Kidney (tissue), 14 donors: ENCODE data around the gene JAM3. TPM values are rescaled to one million over a fixed set of nuclear protein-coding genes. Genes with fewer than 3 reads are reported as not detected.

Experiments
- DNase-seq, 5 donors: peaks; one replicate each; pipeline ENCODE4 v3.0.0-alpha.2; 2013 to 2020
- FAIRE-seq: peaks from 2 replicates; lab custom pipeline; 2012; peaks lifted over from hg19 to GRCh38; lab: Jason Lieb, UNC
- H3K27ac ChIP-seq, 2 donors: one replicate each; pipeline ENCODE4 v1.7.0; 2013; ENCODE audit warnings: low read depth in 2 of 2, low read length in 2 of 2, inconsistent platforms in 1 of 2
- H3K27me3 ChIP-seq: one replicate; pipeline ENCODE4 v1.7.1; 2013; ENCODE audit warnings: low read length, inconsistent platforms; ENCODE audit not compliant: control insufficient read depth, insufficient read depth
- H3K36me3 ChIP-seq, 3 donors: one replicate each; pipeline versions ENCODE4 v1.7.0 to v1.7.1; 2013; ENCODE audit warnings: low read length in 3 of 3, control low read depth in 1 of 3, inconsistent platforms in 1 of 3; ENCODE audit not compliant: insufficient read depth in 3 of 3, control insufficient read depth in 2 of 3
- H3K4me1 ChIP-seq, 3 donors: one replicate each; pipeline versions ENCODE4 v1.7.0 to v1.7.1; 2013; ENCODE audit warnings: low read length in 3 of 3, inconsistent platforms in 1 of 3, low read depth in 1 of 3; ENCODE audit not compliant: control insufficient read depth in 2 of 3, insufficient read depth in 2 of 3
- H3K4me3 ChIP-seq, 3 donors: one replicate each; pipeline versions ENCODE4 v1.7.0 to v1.8.1; 2013; ENCODE audit warnings: low read length in 3 of 3, control low read depth in 1 of 3, inconsistent platforms in 1 of 3
- H3K9ac ChIP-seq, 3 donors: one replicate each; pipeline versions ENCODE4 v1.7.0 to v1.7.1; 2013; ENCODE audit warnings: low read length in 3 of 3, control low read depth in 1 of 3, inconsistent platforms in 1 of 3
- H3K9me3 ChIP-seq, 3 donors: one replicate each; pipeline versions ENCODE4 v1.7.0 to v1.7.1; 2013; ENCODE audit warnings: low read length in 3 of 3, control low read depth in 1 of 3, inconsistent platforms in 1 of 3; ENCODE audit not compliant: control insufficient read depth in 2 of 3, insufficient read depth in 1 of 3
- intact Hi-C: fragments of 100-400 bp; cut with DNase I; formaldehyde crosslinking; loops from one replicate; pipeline ENCODE4 v1.11.1; 2022
- polyA plus RNA-seq: library from polyadenylated mRNA; stranded (reverse); fragments of 350-450 nt; fragmentation: Illumina TruSeq; extraction: RNeasy Lipid Tissue Mini Kit (QIAGEN cat#74804); gene quantifications from one replicate; pipeline ENCODE4 v1.2.3, GENCODE V29; 2014; ENCODE audit warnings: low read depth, low replicate concordance; ENCODE audit not compliant: insufficient read depth
- total RNA-seq: library from RNA; stranded (reverse); fragmentation: NEBNext Ultra II Directional; extraction: Animal tissue kit (Norgen Biotek cat#: 25700); gene quantifications from one replicate; pipeline ENCODE4 v1.2.1, GENCODE V29; 2021
- TF ChIP-seq, protein P1 (sequence below): IDR thresholded peaks from 3 replicates; pipeline ENCODE4 v1.5.1; 2012; ENCODE audit warnings: mild to moderate bottlenecking, moderate library complexity, borderline replicate concordance; ENCODE audit not compliant: insufficient read depth; ENCODE audit errors: extremely low read depth
- donor health status: control.
- donor health status: control.
- donor health status: control.
- donor health status: control.
- donor health status: control.
- donor health status: DM: yes; HTN: yes; CAD: no.
- donor health status: Normal renal cell carcinoma (clear cell type).

Gene JAM3
- total and polyA plus RNA-seq, 2 donors from 2014 or later = 13.3 to 19.5 TPM

DNA sequence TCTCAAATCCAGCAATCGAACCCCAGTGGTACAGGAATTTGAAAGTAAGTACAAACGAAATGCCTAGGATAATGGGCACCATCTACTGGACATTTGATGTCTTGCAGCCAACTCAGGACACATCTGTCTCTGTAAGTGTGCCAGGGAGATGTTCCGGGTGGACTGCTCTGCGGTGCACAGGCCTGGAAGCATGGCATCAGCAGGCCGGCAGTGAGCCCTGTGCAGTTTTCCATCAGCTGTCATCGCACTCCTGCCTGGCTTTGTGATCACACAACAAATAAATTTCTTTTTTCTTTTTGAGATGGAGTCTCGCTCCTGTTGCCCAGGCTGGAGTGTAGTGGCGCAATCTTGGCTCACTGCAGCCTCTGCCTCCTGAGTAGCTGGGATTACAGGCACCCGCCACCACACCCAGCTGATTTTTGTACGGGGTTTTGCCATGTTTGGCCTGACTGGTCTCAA, 71.0 kb downstream of the JAM3 start:
- FAIRE-seq (peak; percentile 70), DNase-seq (peak in 4 of 5 donors; percentile 60 to 87 (median 78))
- no peaks in the 10 kb centered on the region for H3K9me3 ChIP-seq
- TF ChIP-seq, protein P1, sequence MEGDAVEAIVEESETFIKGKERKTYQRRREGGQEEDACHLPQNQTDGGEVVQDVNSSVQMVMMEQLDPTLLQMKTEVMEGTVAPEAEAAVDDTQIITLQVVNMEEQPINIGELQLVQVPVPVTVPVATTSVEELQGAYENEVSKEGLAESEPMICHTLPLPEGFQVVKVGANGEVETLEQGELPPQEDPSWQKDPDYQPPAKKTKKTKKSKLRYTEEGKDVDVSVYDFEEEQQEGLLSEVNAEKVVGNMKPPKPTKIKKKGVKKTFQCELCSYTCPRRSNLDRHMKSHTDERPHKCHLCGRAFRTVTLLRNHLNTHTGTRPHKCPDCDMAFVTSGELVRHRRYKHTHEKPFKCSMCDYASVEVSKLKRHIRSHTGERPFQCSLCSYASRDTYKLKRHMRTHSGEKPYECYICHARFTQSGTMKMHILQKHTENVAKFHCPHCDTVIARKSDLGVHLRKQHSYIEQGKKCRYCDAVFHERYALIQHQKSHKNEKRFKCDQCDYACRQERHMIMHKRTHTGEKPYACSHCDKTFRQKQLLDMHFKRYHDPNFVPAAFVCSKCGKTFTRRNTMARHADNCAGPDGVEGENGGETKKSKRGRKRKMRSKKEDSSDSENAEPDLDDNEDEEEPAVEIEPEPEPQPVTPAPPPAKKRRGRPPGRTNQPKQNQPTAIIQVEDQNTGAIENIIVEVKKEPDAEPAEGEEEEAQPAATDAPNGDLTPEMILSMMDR = peak; percentile 83
- H3K27ac ChIP-seq = no peak overlapping the region
- intact Hi-C loops = loop anchor here (5.0 to 10.0 kb wide), 2 partner anchors 83 to 215 kb away; no protein-coding TSS in a partner anchor
- H3K9ac ChIP-seq = no peak overlapping the region
- H3K27me3 ChIP-seq = no peaks in the 10 kb centered on the region
- peak overlapping the region in 1 of 3 donors; percentile 37 for H3K4me3 ChIP-seq
- no peaks in the 10 kb centered on the region for H3K36me3 ChIP-seq
- H3K4me1 ChIP-seq = peaks cover 0 to 3% (median 0%) of the 10 kb centered on the region in 3 donors

DNA sequence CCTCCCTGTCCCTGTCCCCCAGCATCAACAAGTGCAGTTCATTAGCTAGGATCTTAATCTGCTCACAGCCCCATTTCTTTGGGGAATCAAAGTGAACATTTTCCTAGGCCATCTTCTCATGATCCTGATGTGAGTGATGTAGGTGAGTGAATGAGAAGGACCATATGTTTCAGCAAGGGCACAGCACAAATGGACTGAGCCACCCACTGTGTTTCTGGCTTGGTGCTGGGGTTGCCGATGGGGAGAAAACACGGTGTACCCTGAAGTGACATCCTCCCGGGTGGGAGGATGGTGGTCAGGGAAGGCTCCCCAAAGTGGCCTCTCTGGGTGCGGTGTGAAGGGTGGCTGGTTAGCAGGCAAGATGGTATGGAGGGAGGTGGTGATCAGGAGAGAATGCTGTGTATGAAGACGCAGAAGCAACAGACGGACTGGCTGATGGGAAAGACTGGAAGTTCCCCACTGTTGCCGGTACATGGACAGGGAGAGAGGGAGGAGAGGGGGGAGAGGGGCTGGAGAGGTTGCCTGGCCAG, 72.2 kb downstream of the JAM3 start:
- H3K36me3 ChIP-seq = no peaks in the 10 kb centered on the region
- FAIRE-seq (no peak), DNase-seq (no peak)
- no peak overlapping the region for H3K4me3 ChIP-seq
- no peaks in the 10 kb centered on the region for H3K9me3 ChIP-seq
- TF ChIP-seq, protein P1 = no peak
- no peak overlapping the region for H3K9ac ChIP-seq
- peaks cover 0 to 3% (median 0%) of the 10 kb centered on the region in 3 donors for H3K4me1 ChIP-seq
- no peaks in the 10 kb centered on the region for H3K27me3 ChIP-seq
- no peak overlapping the region for H3K27ac ChIP-seq
- intact Hi-C loops = loop anchor here (10.0 kb wide), 1 partner anchor 216 kb away; no protein-coding TSS in a partner anchor

DNA sequence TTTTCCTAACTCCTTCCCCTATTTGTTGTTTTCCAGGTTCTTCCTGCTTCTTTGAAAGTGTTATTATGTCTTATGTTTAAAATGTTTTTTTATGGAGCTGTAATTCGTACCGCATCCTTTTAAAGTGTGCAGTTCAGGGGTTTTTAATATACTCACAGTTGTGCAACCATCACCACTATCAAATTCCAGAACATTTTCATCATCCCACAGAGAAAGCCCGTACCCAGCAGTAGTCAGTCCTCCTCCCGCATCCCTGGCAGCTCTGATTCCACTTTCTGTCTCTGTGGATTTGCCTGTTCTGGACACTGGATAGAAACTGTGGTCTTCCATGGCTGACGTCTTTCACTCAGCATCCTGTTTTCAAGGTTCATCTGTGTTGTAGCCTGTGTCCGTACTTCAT, 73.7 kb downstream of the JAM3 start:
- H3K4me3 ChIP-seq = no peak overlapping the region
- TF ChIP-seq, protein P1 = no peak
- no peaks in the 10 kb centered on the region for H3K9me3 ChIP-seq
- no peaks in the 10 kb centered on the region for H3K27me3 ChIP-seq
- H3K4me1 ChIP-seq = peaks cover 0 to 3% (median 0%) of the 10 kb centered on the region in 3 donors
- H3K27ac ChIP-seq = no peak overlapping the region
- no peak for FAIRE-seq
- intact Hi-C loops = loop anchor here (10.0 kb wide), 1 partner anchor 218 kb away; no protein-coding TSS in a partner anchor
- no peaks in the 10 kb centered on the region for H3K36me3 ChIP-seq
- no peak for DNase-seq
- H3K9ac ChIP-seq = no peak overlapping the region
